K562 (cell line): ENCODE measurements around the gene KCTD19. TPM values are rescaled to one million over a fixed set of nuclear protein-coding genes. Genes with fewer than 3 reads are reported as not detected.

Source experiments
- ATAC-seq: fragments of 200-7000 bp; cut with Tn5 transposase; 3 replicates; pipeline ENCODE4 v1.9.1; 2020; ENCODE audit warnings: moderate library complexity
- BruUV-seq: library from RNA; stranded (reverse); fragments of 400-500 nt; replicated peaks from 2 replicates; lab custom pipeline; 2021; lab: Mats Ljungman, UMichigan
- CTCF ChIA-PET: fragments of 300-600 bp; formaldehyde crosslinking; extraction: SDS; loops from one replicate; lab custom pipeline; 2021; ENCODE audit warnings: low intra/inter-chr PET ratio; lab: Yijun Ruan, JAX
- POLR2A ChIA-PET: fragments of 300-600, 350-650 bp; sonication (Branson Sonifier 250); formaldehyde crosslinking; extraction: SDS; loops from one replicate; lab custom pipeline; 2021; ENCODE audit warnings: antibody characterized with exemption, inconsistent platforms; lab: Yijun Ruan, JAX
- DNase-seq, 4 experiments: peaks; one replicate each; pipeline versions ENCODE4 v3.0.0 to v3.0.0-alpha.2; 2011 to 2018; ENCODE audit warnings: low spot score in 3 of 4, mixed read lengths in 3 of 4; ENCODE audit errors: extremely low read depth in 1 of 4
- FAIRE-seq: peaks from 2 replicates; lab custom pipeline; 2011; peaks lifted over from hg19 to GRCh38; lab: Jason Lieb, UNC
- H2AFZ ChIP-seq: 2 replicates; pipeline ENCODE4 v1.6.0; 2011; ENCODE audit warnings: low read depth, low read length, control low read depth, inconsistent platforms
- H3K27ac ChIP-seq: fragments of 200-600 bp; 3 replicates; pipeline ENCODE4 v1.8.0; 2011; ENCODE audit warnings: low read depth, mild to moderate bottlenecking, control low read depth, inconsistent platforms, low read length, moderate library complexity, mixed read lengths; ENCODE audit errors: extremely low read depth
- H3K27me3 ChIP-seq, 2 experiments: fragments of 300-600 bp in 1 of 2; 2 replicates in 1 of 2; 3 replicates in 1 of 2; pipeline versions ENCODE4 v1.6.0 to v1.8.0; 2011; ENCODE audit warnings: inconsistent platforms in 2 of 2, low read length in 2 of 2, mild to moderate bottlenecking in 1 of 2, mixed read lengths in 1 of 2, moderate library complexity in 1 of 2; ENCODE audit not compliant: control insufficient read depth in 2 of 2, insufficient read depth in 2 of 2
- H3K36me3 ChIP-seq: fragments of 300-600 bp; 3 replicates; pipeline ENCODE4 v1.8.0; 2011; ENCODE audit warnings: mild to moderate bottlenecking, low read length, inconsistent platforms; ENCODE audit not compliant: control insufficient read depth, insufficient read depth
- H3K4me1 ChIP-seq, 2 experiments: fragments of 200-600 bp in 1 of 2; replicated peaks in 1 of 2; 2 replicates in 1 of 2; 3 replicates in 1 of 2; pipeline versions ENCODE4 v1.5.1 to v1.8.0; 2011; ENCODE audit warnings: inconsistent platforms in 2 of 2, low read length in 2 of 2, mild to moderate bottlenecking in 1 of 2, mixed read lengths in 1 of 2, moderate library complexity in 1 of 2; ENCODE audit not compliant: control insufficient read depth in 2 of 2, insufficient read depth in 2 of 2
- H3K4me2 ChIP-seq: 2 replicates; pipeline ENCODE4 v1.6.1; 2011; ENCODE audit warnings: low read length, control low read depth, inconsistent platforms, mixed read lengths; ENCODE audit not compliant: insufficient read depth
- H3K4me3 ChIP-seq: fragments of 200-600 bp; sonication (generic), shearing (Covaris generic); 2 replicates; pipeline ENCODE4 v1.5.1; 2016; ENCODE audit warnings: control low read depth, inconsistent platforms
- H3K79me2 ChIP-seq: fragments of 200-600 bp; 3 replicates; pipeline ENCODE4 v1.8.0; 2011; ENCODE audit warnings: low read length, inconsistent platforms; ENCODE audit not compliant: control insufficient read depth, insufficient read depth
- H3K9ac ChIP-seq, 2 experiments: 2 replicates each; pipeline versions ENCODE4 v1.6.0 to v1.6.1; 2011; ENCODE audit warnings: low read depth in 2 of 2, low read length in 2 of 2, control low read depth in 1 of 2, inconsistent platforms in 1 of 2, mild to moderate bottlenecking in 1 of 2, mixed read lengths in 1 of 2; ENCODE audit not compliant: insufficient read depth in 1 of 2
- H3K9me1 ChIP-seq: one replicate; pipeline ENCODE4 v1.6.0; 2011; ENCODE audit warnings: inconsistent platforms, mild to moderate bottlenecking, low read length, moderate library complexity; ENCODE audit not compliant: control insufficient read depth, insufficient read depth
- H3K9me3 ChIP-seq: replicated peaks from 2 replicates; pipeline ENCODE4 v1.5.1; 2011; ENCODE audit warnings: low read depth, low read length, inconsistent platforms; ENCODE audit not compliant: control insufficient read depth, insufficient read depth
- H4K20me1 ChIP-seq: replicated peaks from 2 replicates; pipeline ENCODE4 v1.6.1; 2011; ENCODE audit warnings: low read length, inconsistent platforms, mixed read lengths; ENCODE audit not compliant: control insufficient read depth, insufficient read depth
- EWSR1 ChIP-seq: fragments of 450-650 bp; IDR thresholded peaks from 2 replicates; pipeline ENCODE4 v1.6.1; 2018; ENCODE audit warnings: borderline replicate concordance, mild to moderate bottlenecking, low read depth, moderate library complexity; ENCODE audit not compliant: partially characterized antibody
- NEUROD1 ChIP-seq: fragments of 150-350 bp; IDR thresholded peaks from 2 replicates; pipeline ENCODE4 v1.6.1; 2014; ENCODE audit warnings: borderline replicate concordance, low read length, low read depth; ENCODE audit not compliant: partially characterized antibody
- POLR2AphosphoS5 ChIP-seq: IDR thresholded peaks from 2 replicates; pipeline ENCODE4 v1.6.1; 2011; ENCODE audit warnings: mild to moderate bottlenecking, low read depth, low read length, moderate library complexity; ENCODE audit not compliant: control insufficient read depth, insufficient read depth
- PRMT5 ChIP-seq: sonication (generic); formaldehyde crosslinking; IDR thresholded peaks from 2 replicates; pipeline ENCODE4 v1.5.0; 2020; ENCODE audit warnings: missing genetic modification reagents
- USF1 ChIP-seq: sonication (generic); formaldehyde crosslinking; IDR thresholded peaks from 2 replicates; pipeline ENCODE4 v1.9.0; 2022; ENCODE audit warnings: mild to moderate bottlenecking, missing genetic modification reagents
- ZSCAN29 ChIP-seq: fragments of 450-650 bp; IDR thresholded peaks from 2 replicates; pipeline ENCODE4 v1.6.1; 2017
- WGBS: fragments of 100-300 bp; shearing (Covaris generic); methylation state at CpG from one replicate; pipeline ENCODE4 v1.1.6; 2016; ENCODE audit warnings: low coverage, mixed read lengths; ENCODE audit not compliant: insufficient coverage; ENCODE audit errors: missing lambda C conversion rate; 5-methylcytosine and 5-hydroxymethylcytosine counted together
- in situ Hi-C: fragments of 300-500 bp; cut with MboI; formaldehyde crosslinking; loops from 4 replicates; pipeline ENCODE4 v1.15.0; 2018; ENCODE audit warnings: inconsistent platforms, mixed read lengths
- intact Hi-C: fragments of 100-400 bp; cut with micrococcal nuclease; formaldehyde crosslinking; loops from 2 replicates; pipeline ENCODE4 v1.14.2; 2022
- polyA plus RNA-seq, 8 experiments: library from polyadenylated mRNA; depleted of rRNA in 4 of 8; stranded (reverse) in 5 of 8; unstranded in 3 of 8; fragments of >200 nt; fragmentation: Nextera tagmentation in 2 of 8; fragmentation: Illumina TruSeq in 1 of 8; extraction: Ambion mirVana in 2 of 8; extraction: Trizol in 1 of 8; gene quantifications; 2 replicates each; pipeline versions ENCODE4 v1.2.1 to v1.2.3, GENCODE V29; 2011 to 2014; ENCODE audit warnings: inconsistent platforms in 1 of 8, missing spikeins in 1 of 8
- total RNA-seq, 7 experiments: library from RNA; depleted of rRNA in 6 of 7; stranded (reverse); fragments of >200 nt in 6 of 7; fragmentation: Illumina TruSeq in 2 of 7; extraction: Trizol in 2 of 7; gene quantifications; 2 replicates each; pipeline versions ENCODE4 v1.2.1 to v1.2.3, GENCODE V29; 2011 to 2021; ENCODE audit warnings: low replicate concordance in 1 of 7

Gene KCTD19
- total and polyA plus RNA-seq, 9 of the 15 experiments (the other 6 are each of a cell fraction or from before 2014, with no cell fraction given) = 0.03 to 0.91 (median 0.22) TPM; not detected in 2

GRCh38 chr16:67301080-67301782 is 25.3 kb downstream of the KCTD19 start (continued):
- TF ChIP-seq ZSCAN29 = no peak

DNA sequence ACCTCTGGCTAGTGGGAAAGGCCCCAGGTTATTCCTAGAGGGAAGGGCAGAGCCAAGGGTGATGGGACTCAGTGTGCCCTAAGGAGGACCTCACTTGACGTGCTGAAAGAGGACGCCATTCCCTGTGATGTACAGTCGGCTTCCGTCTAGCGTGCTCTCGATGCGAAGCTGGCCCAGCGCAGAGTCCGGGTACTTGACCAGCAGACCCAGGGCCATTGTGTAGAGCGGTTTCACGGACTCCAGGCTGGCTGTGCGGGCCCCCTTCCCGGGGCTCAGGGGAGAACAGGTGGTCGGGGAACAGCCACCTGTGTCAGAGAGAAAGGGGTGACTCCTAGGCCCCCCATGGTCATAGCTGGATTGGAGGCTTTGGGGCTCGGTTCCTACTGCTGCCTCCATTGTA is 27.3 kb downstream of the KCTD19 start:
- ChIA-PET POLR2A (no interaction called here), CTCF (interaction anchor here (0.6 kb wide), 1 partner anchor 747 kb away, joined by 3 read pairs; no protein-coding TSS in a partner anchor)
- WGBS = 17% methylated on average over 15 of the region's 15 CpGs
- ATAC-seq (no peak), FAIRE-seq (no peak), DNase-seq (no peak)
- Histone ChIP-seq H3K27ac (no peak overlapping the region), H3K79me2 (no peaks in the 10 kb centered on the region), H3K9me1 (no peaks in the 10 kb centered on the region), H3K9ac (no peak overlapping the region), H2AFZ (no peak overlapping the region), H3K9me3 (no peaks in the 10 kb centered on the region), H3K4me2 (no peak overlapping the region), H3K4me3 (no peak overlapping the region), H3K36me3 (no peaks in the 10 kb centered on the region), H3K27me3 (peaks cover 21 to 31% of the 10 kb centered on the region in 2 experiments), H3K4me1 (0 out of 5 replicates have a peak, but pooled peaks cover 0 to 10% of the 10 kb centered on the region in 2 experiments), H4K20me1 (no peaks in the 10 kb centered on the region)
- TF ChIP-seq EWSR1 = no peak
- TF ChIP-seq PRMT5 (CRISPR knock-in tag) = no peak
- TF ChIP-seq NEUROD1 = no peak
- no peak for TF ChIP-seq USF1
- TF ChIP-seq POLR2AphosphoS5 = no peak
- intact Hi-C loops (no loop called here), in situ Hi-C loops (no loop called here)
- no TSS peak for BruUV-seq
